Vagina (tissue), 2 donors: ENCODE data around the gene VEZF1.

Experiments used
- POLR2A ChIP-seq, 2 donors: fragments of 450-650 bp; IDR thresholded peaks; one replicate each; pipeline ENCODE4 v1.6.1; 2017; ENCODE audit warnings: antibody characterized with exemption in 2 of 2, mild to moderate bottlenecking in 2 of 2, moderate library complexity in 2 of 2
- POLR2AphosphoS5 ChIP-seq, 2 donors: sonication (generic); formaldehyde crosslinking; IDR thresholded peaks; one replicate each; pipeline ENCODE4 v1.9.0; 2017; ENCODE audit warnings: antibody characterized with exemption in 2 of 2, mild to moderate bottlenecking in 2 of 2, low read depth in 1 of 2; ENCODE audit not compliant: insufficient read depth in 1 of 2
- TF ChIP-seq, protein P1 (sequence below), 3 experiments: fragments of 450-650 bp in 2 of 3; fragments of 200-600 bp in 1 of 3; sonication (generic) in 1 of 3; IDR thresholded peaks; one replicate each; pipeline ENCODE4 v1.5.1; 2017 to 2019; ENCODE audit warnings: antibody characterized with exemption in 3 of 3, mild to moderate bottlenecking in 2 of 3, moderate library complexity in 2 of 3

DNA sequence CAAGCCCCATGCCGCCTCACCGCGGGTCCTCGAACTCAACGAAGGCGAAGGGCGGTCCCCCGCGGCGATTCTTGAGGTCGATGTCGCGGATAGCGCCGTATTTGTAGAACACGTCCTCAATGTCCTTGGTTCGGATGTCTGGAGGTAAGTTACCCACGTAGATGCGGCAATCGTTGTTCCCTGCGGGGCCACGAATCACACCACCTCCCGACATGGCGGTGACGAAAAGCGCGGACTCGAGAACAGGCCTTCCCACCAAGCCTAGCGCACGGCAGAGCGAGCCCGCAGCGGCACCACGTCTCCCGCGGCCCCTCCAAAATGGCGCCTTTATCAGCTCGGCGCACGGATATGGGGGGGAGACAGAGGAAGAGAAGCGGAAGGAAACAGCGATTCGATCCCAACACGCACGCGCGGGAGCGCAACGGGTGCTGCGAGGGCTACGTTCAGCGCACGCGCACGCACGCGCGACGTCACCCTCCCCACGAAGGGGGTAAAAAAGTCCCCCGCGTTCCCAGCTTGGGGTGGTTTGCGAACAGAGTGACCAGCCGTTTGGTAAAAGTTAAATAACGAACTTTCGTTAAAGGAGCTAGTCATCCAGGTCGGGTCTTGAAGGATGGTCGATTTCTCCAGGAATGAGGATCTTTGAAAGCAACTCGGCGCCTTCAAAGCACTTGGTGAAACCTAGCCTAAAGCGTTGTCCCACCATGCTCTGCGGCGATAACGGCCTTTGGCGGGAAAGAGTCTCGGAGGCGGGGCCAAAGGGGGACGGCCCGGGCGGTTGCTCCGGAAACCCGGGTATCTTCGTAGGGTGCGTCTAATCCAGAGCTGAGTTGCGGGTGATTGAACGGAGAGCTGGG lies 19.1 kb upstream of the VEZF1 start, which contains the start of gene SRSF1:
- TF ChIP-seq, protein P1, sequence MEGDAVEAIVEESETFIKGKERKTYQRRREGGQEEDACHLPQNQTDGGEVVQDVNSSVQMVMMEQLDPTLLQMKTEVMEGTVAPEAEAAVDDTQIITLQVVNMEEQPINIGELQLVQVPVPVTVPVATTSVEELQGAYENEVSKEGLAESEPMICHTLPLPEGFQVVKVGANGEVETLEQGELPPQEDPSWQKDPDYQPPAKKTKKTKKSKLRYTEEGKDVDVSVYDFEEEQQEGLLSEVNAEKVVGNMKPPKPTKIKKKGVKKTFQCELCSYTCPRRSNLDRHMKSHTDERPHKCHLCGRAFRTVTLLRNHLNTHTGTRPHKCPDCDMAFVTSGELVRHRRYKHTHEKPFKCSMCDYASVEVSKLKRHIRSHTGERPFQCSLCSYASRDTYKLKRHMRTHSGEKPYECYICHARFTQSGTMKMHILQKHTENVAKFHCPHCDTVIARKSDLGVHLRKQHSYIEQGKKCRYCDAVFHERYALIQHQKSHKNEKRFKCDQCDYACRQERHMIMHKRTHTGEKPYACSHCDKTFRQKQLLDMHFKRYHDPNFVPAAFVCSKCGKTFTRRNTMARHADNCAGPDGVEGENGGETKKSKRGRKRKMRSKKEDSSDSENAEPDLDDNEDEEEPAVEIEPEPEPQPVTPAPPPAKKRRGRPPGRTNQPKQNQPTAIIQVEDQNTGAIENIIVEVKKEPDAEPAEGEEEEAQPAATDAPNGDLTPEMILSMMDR (IDR thresholded peaks at IDR 0.05): no peak
- TF ChIP-seq POLR2A (IDR thresholded peaks at IDR 0.05): peak in 1 of 2 donors; percentile 93
- TF ChIP-seq POLR2AphosphoS5 (IDR thresholded peaks at IDR 0.05; ENCODE audit: insufficient read depth in 1 of 2, low read depth in 1 of 2): peak; percentile 96 to 99
